T-helper 1 cell treated with Interleukin-12 subunit alpha and Interleukin-12 subunit beta and Interleukin-4 antibody, amounts not matched to agents 30 μg/mL and 1 μg/mL, for 36 hours (primary cell): ENCODE data around the gene INPP5A.
"Not testable (repeated sequence)": the region's sequence is repeated elsewhere in the genome, so short reads cannot be mapped to it uniquely, and the experiment has no call there.

Experiments used
- H3K27ac Mint-ChIP-seq: one replicate; pipeline ENCODE4 v1.8.0; 2021; ENCODE audit warnings: mild to moderate bottlenecking, mixed read lengths
- H3K27me3 Mint-ChIP-seq: one replicate; pipeline ENCODE4 v1.8.0; 2021; ENCODE audit warnings: low read depth, mixed read lengths
- H3K36me3 Mint-ChIP-seq: one replicate; pipeline ENCODE4 v1.8.0; 2021; ENCODE audit warnings: low read depth, mixed read lengths
- H3K4me1 Mint-ChIP-seq: one replicate; pipeline ENCODE4 v1.8.0; 2021; ENCODE audit warnings: low read depth, mixed read lengths
- H3K4me3 Mint-ChIP-seq: one replicate; pipeline ENCODE4 v1.8.0; 2021; ENCODE audit warnings: mild to moderate bottlenecking, moderate library complexity, mixed read lengths
- H3K9me3 Mint-ChIP-seq: one replicate; pipeline ENCODE4 v1.8.0; 2021; ENCODE audit warnings: mixed read lengths

INPP5A gene

DNA sequence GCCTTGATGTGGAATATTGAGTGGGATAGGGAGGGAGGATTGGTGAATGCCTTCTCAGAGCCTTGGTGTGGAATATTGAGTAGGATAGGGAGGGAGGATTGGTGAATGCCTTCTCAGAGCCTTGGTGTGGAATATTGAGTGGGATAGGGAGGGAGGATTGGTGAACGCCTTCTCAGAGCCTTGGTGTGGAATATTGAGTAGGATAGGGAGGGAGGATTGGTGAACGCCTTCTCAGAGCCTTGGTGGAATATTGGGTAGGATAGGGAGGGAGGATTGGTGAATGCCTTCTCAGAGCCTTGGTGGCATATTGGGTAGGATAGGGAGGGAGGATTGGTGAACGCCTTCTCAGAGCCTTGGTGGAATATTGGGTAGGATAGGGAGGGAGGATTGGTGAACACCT lies 16.0 kb downstream of the INPP5A start:
- not testable (repeated sequence) for H3K27ac Mint-ChIP-seq, H3K27me3 Mint-ChIP-seq, H3K36me3 Mint-ChIP-seq, H3K9me3 Mint-ChIP-seq, H3K4me3 Mint-ChIP-seq
- peaks cover 27% of the 10 kb centered on the region for H3K4me1 Mint-ChIP-seq

DNA sequence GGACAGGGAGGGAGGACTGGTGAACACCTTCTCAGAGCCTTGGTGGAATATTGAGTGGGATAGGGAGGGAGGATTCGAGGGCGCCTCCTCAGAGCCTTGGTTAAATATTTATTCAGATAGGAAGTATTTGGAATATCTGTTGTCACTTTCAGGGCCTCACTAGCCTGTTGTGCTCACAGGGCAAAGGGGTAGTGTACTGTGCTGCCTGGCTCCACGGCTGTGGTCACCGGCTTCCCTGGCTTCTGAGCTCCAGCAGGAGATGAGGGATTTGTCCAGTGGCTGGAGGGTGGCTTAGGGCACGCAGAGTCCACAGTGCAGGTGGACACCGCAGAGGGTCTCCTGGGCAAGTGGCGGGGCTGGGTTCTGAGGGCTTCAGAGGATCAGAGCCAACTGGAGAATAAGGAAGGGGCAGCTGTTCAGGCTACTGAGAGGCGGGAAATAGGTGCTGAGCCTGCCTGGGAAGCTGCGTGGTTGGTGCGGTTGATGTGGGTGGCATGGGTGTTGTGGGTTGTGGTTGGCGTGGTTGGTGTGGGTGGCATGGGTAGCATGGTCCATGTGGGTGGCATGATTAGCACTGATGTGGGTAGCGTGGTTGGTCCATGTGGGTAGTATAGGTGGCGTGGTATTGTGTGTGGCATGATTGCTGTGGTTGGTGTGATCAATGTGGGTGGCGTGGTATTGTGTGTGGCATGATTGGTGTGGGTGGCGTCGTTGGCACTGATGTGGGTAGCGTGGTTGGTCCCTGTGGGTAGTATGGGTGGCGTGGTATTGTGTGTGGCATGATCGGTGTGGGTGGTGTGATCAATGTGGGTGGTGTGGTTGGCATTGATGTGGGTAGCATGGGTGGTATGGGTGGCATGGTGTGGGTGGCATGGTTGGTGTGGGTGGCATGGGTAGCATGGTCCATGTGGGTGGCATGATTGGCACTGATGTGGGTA lies 16.7 kb downstream of the INPP5A start:
- Mint-ChIP-seq H3K36me3 (no peaks in the 10 kb centered on the region), H3K4me3 (no peak overlapping the region), H3K27ac (no peak overlapping the region), H3K27me3 (no peaks in the 10 kb centered on the region), H3K4me1 (peaks cover 27% of the 10 kb centered on the region), H3K9me3 (no peaks in the 10 kb centered on the region)

DNA sequence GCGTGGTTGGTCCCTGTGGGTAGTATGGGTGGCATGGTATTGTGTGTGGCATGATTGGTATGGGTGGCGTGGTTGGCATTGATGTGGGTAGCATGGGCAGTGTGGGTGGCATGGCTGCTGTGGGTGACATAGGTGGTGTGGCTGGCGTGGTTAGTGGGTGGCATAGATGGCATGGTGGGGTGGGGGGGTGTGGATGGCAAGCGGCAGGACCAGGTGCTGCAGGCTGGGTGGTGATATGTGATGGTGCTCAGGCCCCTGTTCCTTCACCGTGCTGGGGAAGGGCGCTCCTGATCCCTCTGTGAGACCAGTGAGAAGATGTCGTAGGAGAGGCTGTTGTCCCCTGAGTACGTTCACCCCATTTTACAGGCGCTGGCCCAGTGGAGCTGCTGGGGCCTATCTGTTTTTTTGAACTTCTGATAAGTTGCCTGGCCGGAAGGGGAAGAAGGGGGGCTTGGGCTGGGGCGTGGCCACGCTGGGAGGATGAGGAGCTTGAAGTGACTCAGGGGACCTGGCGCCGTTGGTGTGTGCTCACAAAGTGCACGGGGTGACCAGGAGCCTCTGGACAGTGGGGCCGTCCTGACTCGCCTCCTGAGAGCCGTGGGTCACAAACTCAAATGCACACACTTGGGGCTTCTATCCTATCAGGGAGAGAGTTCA lies 17.5 kb downstream of the INPP5A start:
- no peaks in the 10 kb centered on the region for H3K36me3 Mint-ChIP-seq
- H3K4me1 Mint-ChIP-seq, result peaks cover 32% of the 10 kb centered on the region
- no peaks in the 10 kb centered on the region for H3K9me3 Mint-ChIP-seq
- no peak overlapping the region for H3K27ac Mint-ChIP-seq
- no peaks in the 10 kb centered on the region for H3K27me3 Mint-ChIP-seq
- no peak overlapping the region for H3K4me3 Mint-ChIP-seq

DNA sequence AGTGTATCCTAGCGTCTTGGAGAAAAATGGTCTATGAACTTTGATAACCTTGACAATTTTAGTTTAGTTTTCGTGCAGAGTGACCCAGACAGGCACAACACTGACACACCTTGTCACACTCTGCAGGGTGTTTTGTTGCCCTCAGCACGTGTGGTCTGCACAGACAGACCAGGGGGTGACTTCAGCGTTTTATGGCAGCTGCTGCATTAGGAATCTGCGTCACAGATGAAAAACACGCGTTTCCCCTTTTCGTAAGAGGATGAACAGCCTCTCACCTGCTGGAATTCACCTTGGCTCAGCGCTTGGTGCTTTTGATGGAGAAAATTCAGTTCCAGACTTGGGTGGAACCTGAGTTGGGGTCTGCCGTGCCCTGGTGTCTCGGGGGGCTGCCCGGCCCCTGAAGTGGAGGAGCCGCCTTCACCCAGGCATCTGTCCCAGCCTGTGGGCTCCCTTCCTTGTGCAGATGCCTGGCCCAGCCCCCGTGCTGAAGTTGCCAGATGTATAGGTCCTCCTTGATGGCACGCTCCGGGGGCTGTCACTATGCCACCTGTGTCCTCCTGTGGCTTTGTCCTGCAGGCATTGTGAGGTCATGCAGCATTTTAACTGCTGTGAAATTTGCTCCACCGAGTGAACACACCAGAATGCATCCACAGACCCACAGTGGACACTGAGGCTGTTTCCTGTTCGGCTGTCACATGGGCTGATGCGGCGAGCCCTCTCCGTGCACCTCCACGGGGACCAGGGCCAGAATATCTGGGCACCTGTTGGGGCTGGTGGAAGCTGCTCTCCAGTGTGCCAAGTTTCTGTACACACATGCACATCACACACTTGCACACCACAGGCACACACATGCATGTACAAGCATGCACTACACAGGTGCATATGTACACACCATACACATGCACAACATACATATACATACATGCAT lies 18.3 kb downstream of the INPP5A start:
- H3K27me3 Mint-ChIP-seq, result no peaks in the 10 kb centered on the region
- no peak overlapping the region for H3K4me3 Mint-ChIP-seq
- H3K27ac Mint-ChIP-seq, result no peak overlapping the region
- no peaks in the 10 kb centered on the region for H3K36me3 Mint-ChIP-seq
- peaks cover 31% of the 10 kb centered on the region for H3K4me1 Mint-ChIP-seq
- H3K9me3 Mint-ChIP-seq, result no peaks in the 10 kb centered on the region

DNA sequence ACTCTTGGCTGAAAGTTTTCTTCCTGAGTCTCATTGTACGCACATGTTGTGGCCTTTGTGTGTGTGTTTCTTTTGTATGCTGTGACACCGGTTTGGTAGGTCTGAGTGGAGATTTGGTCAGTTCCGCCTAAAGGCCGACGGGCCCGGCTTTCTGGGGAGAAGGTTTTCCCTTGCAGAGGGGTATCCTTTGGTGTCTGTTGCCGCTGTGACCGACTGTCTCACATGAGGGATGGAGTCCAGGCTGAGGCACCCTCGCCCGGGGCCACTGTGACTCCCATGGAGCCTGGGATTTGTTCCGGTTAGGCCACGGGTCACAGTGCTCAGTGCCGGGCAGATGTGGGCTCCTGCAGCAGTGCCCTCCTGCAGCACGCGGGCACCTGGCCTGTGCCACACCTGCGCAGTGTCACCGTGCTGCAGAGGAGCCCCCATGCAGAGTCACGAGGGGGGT lies 19.4 kb downstream of the INPP5A start:
- no peak overlapping the region for H3K27ac Mint-ChIP-seq
- no peaks in the 10 kb centered on the region for H3K27me3 Mint-ChIP-seq
- H3K36me3 Mint-ChIP-seq, result no peaks in the 10 kb centered on the region
- no peak overlapping the region for H3K4me3 Mint-ChIP-seq
- no peaks in the 10 kb centered on the region for H3K9me3 Mint-ChIP-seq
- peaks cover 23% of the 10 kb centered on the region for H3K4me1 Mint-ChIP-seq

DNA sequence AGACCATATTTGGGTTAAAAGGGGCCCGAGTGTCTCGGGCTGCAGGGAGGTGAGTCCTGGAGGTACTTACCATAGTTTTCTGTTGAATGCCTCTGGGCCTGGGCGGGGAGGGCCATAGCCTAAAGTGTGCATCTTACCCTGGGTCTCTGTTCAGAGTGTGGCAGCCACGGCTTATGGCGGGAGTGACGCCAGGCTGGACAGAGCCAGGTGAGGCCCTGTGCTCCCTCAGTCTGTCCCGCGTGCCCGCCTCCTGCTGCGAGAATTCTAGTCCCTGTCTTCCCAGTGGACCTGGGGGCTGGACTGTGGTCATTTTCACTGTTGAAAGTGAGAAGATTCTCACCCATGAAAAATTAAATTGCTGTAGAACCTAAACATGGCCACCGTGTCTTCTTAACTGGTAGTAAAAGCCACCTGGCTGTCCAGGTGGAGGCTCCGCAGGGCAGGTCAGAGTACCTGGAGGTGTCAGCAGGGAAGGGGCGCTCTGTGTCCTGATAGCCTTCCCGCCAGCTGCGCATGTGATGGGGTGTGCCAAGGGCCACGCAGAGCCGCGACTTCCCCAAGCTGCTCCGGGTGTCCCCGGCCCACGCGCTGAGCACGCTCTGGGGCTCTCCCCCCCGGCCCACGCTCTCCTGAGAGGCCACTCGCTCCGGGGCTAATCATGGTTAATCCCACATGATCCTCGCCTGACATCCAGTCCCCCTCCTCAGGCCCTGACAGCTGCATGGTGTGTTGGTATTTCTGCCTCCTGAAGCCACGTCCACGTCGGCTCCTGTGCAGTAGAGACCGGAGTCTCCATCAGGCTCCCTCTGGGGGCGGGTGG lies 20.3 kb downstream of the INPP5A start:
- Mint-ChIP-seq H3K36me3 (no peaks in the 10 kb centered on the region), H3K4me1 (peaks cover 23% of the 10 kb centered on the region), H3K27me3 (no peaks in the 10 kb centered on the region), H3K9me3 (no peaks in the 10 kb centered on the region), H3K4me3 (no peak overlapping the region), H3K27ac (no peak overlapping the region)

DNA sequence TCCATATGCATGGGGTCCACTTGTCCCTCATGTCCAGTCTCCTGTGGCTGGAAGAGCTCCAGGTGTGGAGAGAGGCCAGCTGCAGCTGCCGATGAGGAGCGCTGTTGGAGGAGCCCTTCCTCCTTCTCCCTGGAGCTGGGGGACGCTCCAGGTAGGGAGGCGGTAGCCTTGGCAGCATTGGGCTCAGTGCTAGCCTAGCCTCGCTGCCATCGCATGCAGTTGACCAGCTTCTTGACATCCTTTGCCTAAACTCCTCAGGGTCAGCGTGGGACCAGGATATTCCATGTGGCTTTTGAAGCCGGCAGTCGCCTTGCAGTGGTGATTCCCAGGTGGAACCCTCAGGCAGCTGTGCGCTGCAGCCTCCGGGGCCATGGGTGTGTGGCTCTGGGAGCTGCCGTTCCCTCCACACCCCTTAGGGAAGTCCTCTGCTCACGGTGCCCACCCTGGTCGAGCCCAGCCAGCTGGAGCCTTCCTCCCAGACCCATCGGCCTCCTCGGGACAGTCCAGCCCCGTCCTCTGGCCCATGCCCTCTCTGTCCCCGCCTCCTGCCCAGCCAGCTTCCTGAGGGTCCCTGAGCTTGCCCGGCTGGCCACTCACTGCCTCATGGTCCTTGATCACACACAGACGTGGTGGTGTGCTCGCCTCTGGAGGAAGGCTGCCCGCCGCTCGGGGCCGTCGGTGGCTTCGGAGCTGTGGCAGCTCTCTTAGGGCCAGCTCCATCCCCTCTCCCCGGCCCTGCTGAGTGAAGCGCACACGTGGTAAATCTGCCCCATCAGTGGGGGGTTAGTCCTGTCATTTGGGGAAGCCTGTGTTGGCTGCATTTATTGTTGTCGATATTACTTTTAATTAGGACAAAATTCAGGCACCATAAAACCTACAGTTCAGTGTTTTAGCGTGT lies 21.2 kb downstream of the INPP5A start:
- no peak overlapping the region for H3K27ac Mint-ChIP-seq
- no peaks in the 10 kb centered on the region for H3K27me3 Mint-ChIP-seq
- no peaks in the 10 kb centered on the region for H3K9me3 Mint-ChIP-seq
- peaks cover 23% of the 10 kb centered on the region for H3K4me1 Mint-ChIP-seq
- H3K36me3 Mint-ChIP-seq, result no peaks in the 10 kb centered on the region
- no peak overlapping the region for H3K4me3 Mint-ChIP-seq

DNA sequence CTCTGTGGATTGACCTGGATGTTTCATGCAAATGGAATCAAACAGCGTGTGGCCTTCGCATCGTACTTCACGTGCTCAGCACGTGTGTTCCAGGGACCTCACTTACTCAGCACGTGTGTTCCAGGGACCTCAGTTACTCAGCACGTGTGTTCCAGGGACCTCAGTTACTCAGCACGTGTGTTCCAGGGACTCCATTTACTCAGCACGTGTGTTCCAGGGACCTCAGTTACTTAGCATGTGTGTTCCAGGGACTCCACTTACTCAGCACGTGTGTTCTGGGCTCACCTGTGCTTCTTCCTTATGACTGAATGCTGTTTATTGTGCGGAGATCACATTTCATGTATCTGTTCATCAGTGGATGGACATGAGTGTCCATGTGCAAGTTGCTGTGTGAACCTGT lies 22.0 kb downstream of the INPP5A start:
- no peaks in the 10 kb centered on the region for H3K36me3 Mint-ChIP-seq
- no peak overlapping the region for H3K27ac Mint-ChIP-seq
- peaks cover 23% of the 10 kb centered on the region for H3K4me1 Mint-ChIP-seq

DNA sequence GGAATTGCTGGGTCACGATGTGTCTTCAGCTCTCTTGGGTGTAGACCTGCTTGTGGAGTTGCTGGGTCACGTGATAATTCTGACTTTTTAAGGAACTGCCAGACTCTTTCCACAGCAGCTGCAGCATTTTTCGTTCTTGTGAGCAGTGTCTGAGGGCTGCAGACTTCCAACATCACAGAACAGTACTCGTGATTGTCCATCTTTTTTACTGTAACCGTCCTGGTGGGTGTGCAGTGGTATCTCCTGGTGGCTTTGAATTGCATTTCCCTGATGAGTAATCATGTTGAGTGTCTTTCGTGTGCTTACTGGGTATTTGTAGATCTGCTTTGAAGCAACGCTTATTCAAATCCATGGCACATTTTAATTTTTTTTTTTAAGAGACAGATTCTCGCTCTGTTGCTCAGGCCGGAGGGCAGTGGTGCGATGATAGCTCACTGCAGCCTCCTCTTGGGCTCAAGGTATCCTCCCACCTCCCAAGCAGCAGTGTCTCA lies 22.7 kb downstream of the INPP5A start:
- H3K36me3 Mint-ChIP-seq, result no peaks in the 10 kb centered on the region
- no peak overlapping the region for H3K4me3 Mint-ChIP-seq

More for the DNA sequence above, 22.0 kb downstream of the INPP5A start:
- Mint-ChIP-seq H3K27me3 (no peaks in the 10 kb centered on the region), H3K9me3 (no peaks in the 10 kb centered on the region), H3K4me3 (no peak overlapping the region)

DNA sequence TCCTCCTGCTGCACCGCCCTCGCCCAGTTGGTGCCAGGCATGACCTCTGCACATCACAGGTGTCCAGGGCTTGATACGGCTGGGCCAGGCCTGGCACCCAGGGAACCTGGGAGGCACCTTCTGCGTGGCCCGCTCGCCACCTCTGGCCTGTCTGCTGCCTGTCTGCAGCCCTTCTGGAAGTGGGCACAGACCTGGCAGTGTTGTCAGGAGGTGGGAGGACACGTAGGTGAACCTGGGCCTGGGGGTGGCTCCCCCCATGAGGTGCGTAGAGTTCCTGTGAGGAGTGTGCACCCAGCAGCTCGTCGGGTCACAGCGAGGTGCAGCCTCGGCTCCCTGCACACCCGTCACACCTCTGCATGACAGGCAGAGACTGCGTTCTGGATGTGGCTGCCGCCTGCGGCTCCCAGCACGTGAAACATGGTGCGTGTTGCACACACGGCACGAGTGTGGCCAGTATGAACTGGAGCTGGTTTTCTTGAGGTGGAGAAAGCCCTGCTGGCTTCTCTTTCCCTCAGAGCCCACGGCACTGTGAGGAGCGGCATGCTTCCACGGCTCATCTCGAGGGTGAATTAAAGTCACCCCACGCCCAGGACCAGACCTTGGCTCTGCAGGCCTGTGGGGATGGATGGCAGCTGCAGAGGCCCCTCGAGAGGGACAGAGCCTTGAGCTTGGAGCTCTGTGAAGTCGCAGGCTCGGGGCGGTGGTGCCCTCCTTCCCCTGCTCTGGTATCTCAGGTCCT lies 24.8 kb downstream of the INPP5A start:
- Mint-ChIP-seq H3K9me3 (no peaks in the 10 kb centered on the region), H3K36me3 (no peaks in the 10 kb centered on the region), H3K27me3 (no peaks in the 10 kb centered on the region), H3K27ac (no peak overlapping the region), H3K4me3 (no peak overlapping the region), H3K4me1 (peaks cover 16% of the 10 kb centered on the region)

More for the DNA sequence above, 22.7 kb downstream of the INPP5A start:
- no peaks in the 10 kb centered on the region for H3K9me3 Mint-ChIP-seq
- H3K27ac Mint-ChIP-seq, result no peak overlapping the region
- H3K4me1 Mint-ChIP-seq, result peaks cover 23% of the 10 kb centered on the region
- no peaks in the 10 kb centered on the region for H3K27me3 Mint-ChIP-seq

DNA sequence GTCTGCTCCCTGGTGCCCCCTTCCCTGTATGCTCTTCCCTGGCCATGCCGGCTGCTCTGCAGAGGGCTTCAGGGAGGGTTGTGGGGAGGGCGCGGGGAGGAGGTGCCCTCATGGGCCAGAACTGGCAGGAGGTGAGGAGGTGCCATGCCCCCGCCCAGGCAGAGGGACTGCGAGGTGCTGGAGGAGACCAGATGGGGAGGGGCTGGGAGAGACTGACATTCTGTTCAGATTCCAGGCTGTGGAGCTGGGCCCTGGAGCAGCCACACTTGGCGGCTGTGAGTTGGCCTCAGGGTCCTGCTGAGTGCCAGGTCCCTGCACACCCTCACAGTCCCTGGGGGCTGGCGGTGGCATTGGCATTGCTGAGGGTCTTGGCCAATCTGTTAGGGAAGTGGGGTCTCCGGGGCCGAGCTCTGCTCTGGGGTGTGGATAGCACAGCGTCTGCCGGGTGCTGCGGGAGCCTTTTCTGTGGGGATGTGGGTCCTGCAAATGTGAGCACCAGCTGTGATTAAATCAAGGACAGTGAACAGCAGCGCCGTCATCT lies 25.4 kb downstream of the INPP5A start:
- H3K9me3 Mint-ChIP-seq, result no peaks in the 10 kb centered on the region
- peaks cover 14% of the 10 kb centered on the region for H3K4me1 Mint-ChIP-seq
- no peaks in the 10 kb centered on the region for H3K36me3 Mint-ChIP-seq
- H3K4me3 Mint-ChIP-seq, result no peak overlapping the region
- no peak overlapping the region for H3K27ac Mint-ChIP-seq
- no peaks in the 10 kb centered on the region for H3K27me3 Mint-ChIP-seq
